H1 (cell line): Measurements from ENCODE around the gene LRRK1. TPM values are rescaled to one million over a fixed set of nuclear protein-coding genes. Genes with fewer than 3 reads are reported as not detected.

ENCODE experiments used
- CTCF ChIA-PET: fragments of 300-600 bp; sonication (Branson Sonifier 250); formaldehyde crosslinking; loops from one replicate; lab custom pipeline; 2021; ENCODE audit not compliant: partially characterized antibody; lab: Charles Lee
- POLR2A ChIA-PET: fragments of 300-600 bp; sonication (Branson Sonifier 250); formaldehyde crosslinking; loops from one replicate; lab custom pipeline; 2021; ENCODE audit warnings: inconsistent platforms; ENCODE audit not compliant: partially characterized antibody; lab: Charles Lee
- DNase-seq, 2 experiments: peaks; one replicate each; pipeline versions ENCODE4 v3.0.0 to v3.0.0-alpha.2; 2010 to 2022; ENCODE audit warnings: low spot score in 2 of 2, low read depth in 1 of 2, mixed read lengths in 1 of 2
- FAIRE-seq: peaks from 2 replicates; lab custom pipeline; 2011; peaks lifted over from hg19 to GRCh38; lab: Jason Lieb, UNC
- H2AFZ ChIP-seq: 2 replicates; pipeline ENCODE4 v1.8.1; 2012; ENCODE audit warnings: low read length, inconsistent platforms
- H2AK5ac ChIP-seq: 2 replicates; pipeline ENCODE4 v1.6.1; 2013; ENCODE audit warnings: low read depth, low read length
- H2BK120ac ChIP-seq: replicated peaks from 2 replicates; pipeline ENCODE3; 2013; ENCODE audit warnings: low read depth, low read length, inconsistent platforms
- H2BK12ac ChIP-seq: 2 replicates; pipeline ENCODE4 v1.6.1; 2013; ENCODE audit warnings: low read depth, low read length
- H2BK15ac ChIP-seq: 2 replicates; pipeline ENCODE4 v1.6.1; 2013; ENCODE audit warnings: low read length
- H2BK20ac ChIP-seq: 2 replicates; pipeline ENCODE4 v1.6.1; 2013; ENCODE audit warnings: low read length
- H2BK5ac ChIP-seq: 2 replicates; pipeline ENCODE4 v1.6.1; 2013; ENCODE audit warnings: low read depth, low read length
- H3K14ac ChIP-seq: 2 replicates; pipeline ENCODE4 v1.6.1; 2013; ENCODE audit warnings: inconsistent platforms; ENCODE audit not compliant: insufficient read length
- H3K18ac ChIP-seq: 2 replicates; pipeline ENCODE4 v1.6.1; 2013; ENCODE audit warnings: low read length; ENCODE audit errors: extremely low read depth
- H3K23ac ChIP-seq: 2 replicates; pipeline ENCODE4 v1.6.1; 2013; ENCODE audit warnings: inconsistent platforms; ENCODE audit not compliant: insufficient read length
- H3K23me2 ChIP-seq: 2 replicates; pipeline ENCODE4 v1.6.1; 2013; ENCODE audit warnings: low read depth, low read length
- H3K27ac ChIP-seq: 2 replicates; pipeline ENCODE4 v1.6.1; 2011; ENCODE audit warnings: low read depth, low read length, inconsistent platforms
- H3K27me3 ChIP-seq, 4 experiments: replicated peaks in 1 of 4; 1 replicate in 1 of 4; 2 replicates in 3 of 4; pipeline versions ENCODE4 v1.6.1 to v1.8.1; 2011 to 2013; ENCODE audit warnings: low read length in 3 of 4, mild to moderate bottlenecking in 3 of 4, inconsistent platforms in 2 of 4, mixed read lengths in 2 of 4, moderate library complexity in 1 of 4; ENCODE audit not compliant: control insufficient read depth in 3 of 4, insufficient read depth in 3 of 4; ENCODE audit errors: extremely low read depth in 1 of 4
- H3K36me3 ChIP-seq, 4 experiments: 2 replicates each; pipeline versions ENCODE4 v1.6.1 to v1.8.1; 2011 to 2013; ENCODE audit warnings: mild to moderate bottlenecking in 4 of 4, low read length in 3 of 4, moderate library complexity in 2 of 4, control low read depth in 1 of 4, inconsistent platforms in 1 of 4; ENCODE audit not compliant: insufficient read depth in 4 of 4, control insufficient read depth in 2 of 4
- H3K4ac ChIP-seq: replicated peaks from 2 replicates; pipeline ENCODE3; 2013; ENCODE audit warnings: low read length, low read depth, mixed read lengths, inconsistent platforms; ENCODE audit not compliant: insufficient read length
- H3K4me1 ChIP-seq, 4 experiments: replicated peaks in 1 of 4; 1 replicate in 1 of 4; 2 replicates in 3 of 4; pipeline versions ENCODE4 v1.6.1 to v1.8.1; 2011 to 2013; ENCODE audit warnings: low read length in 3 of 4, inconsistent platforms in 2 of 4, mixed read lengths in 1 of 4; ENCODE audit not compliant: insufficient read depth in 4 of 4, control insufficient read depth in 3 of 4
- H3K4me2 ChIP-seq, 2 experiments: 2 replicates each; pipeline versions ENCODE4 v1.6.1 to v1.8.1; 2011 to 2013; ENCODE audit warnings: low read depth in 2 of 2, low read length in 2 of 2, control low read depth in 1 of 2, inconsistent platforms in 1 of 2, mild to moderate bottlenecking in 1 of 2; ENCODE audit not compliant: insufficient read depth in 1 of 2
- H3K4me3 ChIP-seq, 4 experiments: fragments of 200-600, 300-600 bp in 1 of 4; sonication (generic), shearing (Covaris generic), sonication (Bioruptor Twin) in 1 of 4; 2 replicates each; pipeline versions ENCODE4 v1.5.1 to v1.8.1; 2011 to 2016; ENCODE audit warnings: low read length in 4 of 4, low read depth in 3 of 4, control low read depth in 2 of 4, inconsistent platforms in 2 of 4, mild to moderate bottlenecking in 2 of 4, mixed read lengths in 1 of 4, moderate library complexity in 1 of 4; ENCODE audit not compliant: insufficient read depth in 2 of 4; ENCODE audit errors: extremely low read depth in 1 of 4
- H3K56ac ChIP-seq: replicated peaks from 2 replicates; pipeline ENCODE3; 2013; ENCODE audit warnings: low read depth, mild to moderate bottlenecking, mixed read lengths, low read length, inconsistent platforms; ENCODE audit not compliant: insufficient read length
- H3K79me1 ChIP-seq: 2 replicates; pipeline ENCODE4 v1.6.1; 2013; ENCODE audit warnings: low read depth, low read length, control low read depth
- H3K79me2 ChIP-seq, 2 experiments: 2 replicates each; pipeline versions ENCODE4 v1.6.1 to v1.8.1; 2012 to 2013; ENCODE audit warnings: low read length in 2 of 2, mild to moderate bottlenecking in 2 of 2, inconsistent platforms in 1 of 2; ENCODE audit not compliant: insufficient read depth in 2 of 2, control insufficient read depth in 1 of 2
- H3K9ac ChIP-seq, 4 experiments: replicated peaks in 1 of 4; 1 replicate in 1 of 4; 2 replicates in 3 of 4; pipeline versions ENCODE4 v1.6.1 to v1.8.1; 2011 to 2013; ENCODE audit warnings: low read depth in 3 of 4, low read length in 3 of 4, control low read depth in 2 of 4, mild to moderate bottlenecking in 2 of 4, moderate library complexity in 2 of 4, inconsistent platforms in 1 of 4; ENCODE audit errors: extremely low read depth in 1 of 4
- H3K9me3 ChIP-seq, 2 experiments: 2 replicates each; pipeline versions ENCODE4 v1.6.1 to v1.8.1; 2012 to 2013; ENCODE audit warnings: mild to moderate bottlenecking in 2 of 2, moderate library complexity in 2 of 2, control low read depth in 1 of 2, inconsistent platforms in 1 of 2, low read depth in 1 of 2, low read length in 1 of 2, mixed read lengths in 1 of 2; ENCODE audit not compliant: insufficient read depth in 2 of 2
- H4K20me1 ChIP-seq, 2 experiments: replicated peaks in 1 of 2; 2 replicates each; pipeline versions ENCODE3 to v1.8.1; 2011 to 2013; ENCODE audit warnings: inconsistent platforms in 2 of 2, low read length in 2 of 2, mild to moderate bottlenecking in 1 of 2; ENCODE audit not compliant: insufficient read depth in 2 of 2, control insufficient read depth in 1 of 2
- H4K5ac ChIP-seq: 2 replicates; pipeline ENCODE4 v1.6.1; 2013; ENCODE audit warnings: low read length, low read depth, mixed read lengths, inconsistent platforms; ENCODE audit not compliant: insufficient read length
- H4K8ac ChIP-seq: 2 replicates; pipeline ENCODE4 v1.8.0; 2013; ENCODE audit warnings: mild to moderate bottlenecking, moderate library complexity, low read length, inconsistent platforms; ENCODE audit not compliant: insufficient read depth; ENCODE audit errors: extremely low read depth
- H4K91ac ChIP-seq: replicated peaks from 2 replicates; pipeline ENCODE3; 2013; ENCODE audit warnings: low read length, mixed read lengths, inconsistent platforms; ENCODE audit not compliant: insufficient read length
- BCL11A ChIP-seq, 2 experiments: IDR thresholded peaks; one replicate each; pipeline ENCODE4 v1.6.1; 2011; ENCODE audit warnings: low read depth in 2 of 2, low read length in 2 of 2, mild to moderate bottlenecking in 2 of 2
- CTCF ChIP-seq, 3 experiments: IDR thresholded peaks; 1 replicate in 2 of 3; 2 replicates in 1 of 3; pipeline versions ENCODE4 v1.5.1 to v1.6.1; 2011; ENCODE audit warnings: low read length in 3 of 3, mild to moderate bottlenecking in 3 of 3, inconsistent platforms in 2 of 3, low read depth in 1 of 3, moderate library complexity in 1 of 3; ENCODE audit not compliant: insufficient read depth in 1 of 3; ENCODE audit errors: control extremely low read depth in 1 of 3
- EGR1 ChIP-seq: IDR thresholded peaks from 2 replicates; pipeline ENCODE4 v1.6.1; 2011; ENCODE audit warnings: low read depth, low read length, borderline replicate concordance
- EZH2 ChIP-seq: fragments of 200-600 bp; sonication (generic); IDR thresholded peaks from 2 replicates; pipeline ENCODE4 v1.7.1; 2012; ENCODE audit warnings: low read depth, mild to moderate bottlenecking, moderate library complexity, low read length, inconsistent platforms; ENCODE audit not compliant: severe bottlenecking
- HDAC2 ChIP-seq, 2 experiments: fragments of 300-600 bp in 1 of 2; sonication (generic) in 1 of 2; IDR thresholded peaks; 2 replicates each; pipeline ENCODE4 v1.6.1; 2011 to 2012; ENCODE audit warnings: low read depth in 2 of 2, low read length in 2 of 2, mild to moderate bottlenecking in 2 of 2, moderate library complexity in 2 of 2, borderline replicate concordance in 1 of 2, inconsistent platforms in 1 of 2
- MAFK ChIP-seq: IDR thresholded peaks from 2 replicates; pipeline ENCODE4 v1.6.1; 2012; ENCODE audit warnings: low read depth, mild to moderate bottlenecking, improper control_type of control experiment, low read length
- POU5F1 ChIP-seq: IDR thresholded peaks from 2 replicates; pipeline ENCODE4 v1.6.1; 2011; ENCODE audit warnings: low read depth, mild to moderate bottlenecking, low read length, moderate library complexity
- RAD21 ChIP-seq, 2 experiments: IDR thresholded peaks in 1 of 2; conservative IDR thresholded peaks in 1 of 2; 2 replicates each; pipeline ENCODE4 v1.6.1; 2011; ENCODE audit warnings: low read depth in 2 of 2, low read length in 2 of 2, improper control_type of control experiment in 1 of 2, inconsistent platforms in 1 of 2, mild to moderate bottlenecking in 1 of 2, moderate library complexity in 1 of 2
- SP1 ChIP-seq: IDR thresholded peaks from 2 replicates; pipeline ENCODE4 v1.6.1; 2011; ENCODE audit warnings: low read depth, low read length
- SUZ12 ChIP-seq: fragments of 200-600 bp; sonication (generic); IDR thresholded peaks from 2 replicates; pipeline ENCODE4 v1.6.1; 2012; ENCODE audit warnings: mild to moderate bottlenecking, inconsistent platforms, low read length, moderate library complexity, mixed read lengths
- YY1 ChIP-seq: IDR thresholded peaks from 2 replicates; pipeline ENCODE4 v1.6.1; 2011; ENCODE audit warnings: low read depth, mild to moderate bottlenecking, low read length
- WGBS, 2 experiments: shearing (Covaris generic) in 1 of 2; methylation state at CpG; one replicate each; pipeline versions ENCODE4 v1.1.6 to v1.1.7; 2013 to 2015; ENCODE audit warnings: low lambda C conversion rate in 2 of 2, mixed read lengths in 2 of 2, inconsistent platforms in 1 of 2, low coverage in 1 of 2, missing lambda C conversion rate in 1 of 2; ENCODE audit not compliant: insufficient replicate concordance in 2 of 2, insufficient coverage in 1 of 2, insufficient read length in 1 of 2; ENCODE audit errors: extremely low coverage in 1 of 2, missing lambda C conversion rate in 1 of 2; 5-methylcytosine and 5-hydroxymethylcytosine counted together
- polyA plus RNA-seq, 7 experiments: library from polyadenylated mRNA; depleted of rRNA in 3 of 7; stranded (reverse) in 5 of 7; unstranded in 2 of 7; fragments of >200 nt in 5 of 7; fragments of 200-250 nt in 2 of 7; gene quantifications; 1 replicate in 5 of 7; 2 replicates in 1 of 7; 4 replicates in 1 of 7; pipeline versions ENCODE4 v1.2.1 to v1.2.3, GENCODE V29; 2011 to 2013; ENCODE audit warnings: missing spikeins in 2 of 7, mixed read lengths in 2 of 7
- total RNA-seq: library from RNA; stranded (reverse); fragmentation: NEBNext Ultra II Directional; extraction: Animal tissue kit (Norgen Biotek cat#: 25700); gene quantifications from 2 replicates; pipeline ENCODE4 v1.2.1, GENCODE V29; 2021

Gene LRRK1
- total and polyA plus RNA-seq, 2 of the 8 experiments (the other 6 are each of a cell fraction or from before 2014, with no cell fraction given), result 1.2 to 3.6 TPM

- H3K4ac ChIP-seq, result no peak overlapping the region
- H2BK120ac ChIP-seq, result no peak overlapping the region
- no peak overlapping the region for H3K27ac ChIP-seq
- DNase-seq (peak in 1 of 2 experiments; percentile 19), FAIRE-seq (no peak)
- 0 out of 2 replicates have a peak overlapping the region, but pooled peaks have one; percentile 56 for H2BK5ac ChIP-seq
- H3K4me1 ChIP-seq, result peaks cover 0 to under 1% (median 0%) of the 10 kb centered on the region in 4 experiments; a peak in 3 of 7 replicates
- no peak overlapping the region for H2BK15ac ChIP-seq
- H2BK12ac ChIP-seq, result peak overlapping the region; percentile 75; the same call in 1 of the 2 replicates
- POLR2A ChIA-PET, result no interaction called here
- no peak overlapping the region for H3K18ac ChIP-seq
- H4K20me1 ChIP-seq, result no peaks in the 10 kb centered on the region
- no peak overlapping the region for H3K56ac ChIP-seq
- no peak overlapping the region for H4K5ac ChIP-seq
- no peaks in the 10 kb centered on the region for H3K79me2 ChIP-seq
- no peak overlapping the region for H4K8ac ChIP-seq
- no peak overlapping the region for H3K4me3 ChIP-seq
- no peaks in the 10 kb centered on the region for H3K9me3 ChIP-seq
- H3K9ac ChIP-seq, result no peak overlapping the region
- peak overlapping the region; percentile 85; the same call in 1 of the 2 replicates for H2AK5ac ChIP-seq
- no peak overlapping the region for H3K14ac ChIP-seq
- WGBS, 2 experiments, result 90% methylated on average over 5 of the region's 5 CpGs; no CpG with 5 or more reads in 1 of the 2 experiments
- no peak overlapping the region for H2BK20ac ChIP-seq
- no peaks in the 10 kb centered on the region; the same call in 1 of the 2 replicates for H3K23me2 ChIP-seq
- no peak overlapping the region for H3K4me2 ChIP-seq
- no peaks in the 10 kb centered on the region for H3K27me3 ChIP-seq
- H3K23ac ChIP-seq, result no peak overlapping the region
- no peaks in the 10 kb centered on the region for H3K79me1 ChIP-seq
- H2AFZ ChIP-seq, result no peak overlapping the region
- CTCF ChIA-PET, result interaction anchor here (0.7 to 6.4 kb wide), 15 partner anchors 10 to 236 kb away, joined by 3 to 79 read pairs (median 6); no protein-coding TSS in a partner anchor
- H3K36me3 ChIP-seq, result no peaks in the 10 kb centered on the region
- H4K91ac ChIP-seq, result peak overlapping the region; percentile 40
- no peak for TF ChIP-seq BCL11A (IDR thresholded peaks at IDR 0.05; ENCODE audit: low read depth in 2 of 2, low read length in 2 of 2)
- no peak for TF ChIP-seq EGR1
- TF ChIP-seq SP1, result no peak
- no peak for TF ChIP-seq HDAC2 (IDR thresholded peaks at IDR 0.05; ENCODE audit: borderline replicate concordance in 1 of 2, low read depth in 2 of 2, low read length in 2 of 2)
- no peak for TF ChIP-seq POU5F1
- TF ChIP-seq SUZ12, result no peak
- TF ChIP-seq MAFK, result no peak
- no peak for TF ChIP-seq EZH2
- no peak for TF ChIP-seq CTCF (IDR thresholded peaks at IDR 0.05; ENCODE audit: control extremely low read depth in 1 of 3, insufficient read depth in 1 of 3, low read depth in 1 of 3, low read length in 3 of 3)
- TF ChIP-seq RAD21 (IDR thresholded peaks at IDR 0.05 in 1 of 2, conservative IDR thresholded peaks at IDR 0.05 in 1 of 2; ENCODE audit: low read depth in 2 of 2, low read length in 2 of 2), result no peak
- TF ChIP-seq YY1, result no peak
Observed at GRCh38 chr15:101020451-101020850, 101.3 kb downstream of the LRRK1 start.
